Stimulated activated CD4-positive, alpha-beta T cell treated with anti-CD3 and anti-CD28 coated beads, Interleukin-12 subunit alpha, Interleukin-12 subunit beta, amount 100 ng/mL, for 24 hours (primary cell): Measurements from ENCODE around the gene PROCA1.
"Not testable (repeated sequence)": the region's sequence is repeated elsewhere in the genome, so short reads cannot be mapped to it uniquely, and the experiment has no call there.

Experiments
- DNase-seq, 2 experiments: peaks; one replicate each; pipeline ENCODE4 v3.0.0-alpha.2; 2020; ENCODE audit warnings: low read depth in 2 of 2

PROCA1 gene

DNA sequence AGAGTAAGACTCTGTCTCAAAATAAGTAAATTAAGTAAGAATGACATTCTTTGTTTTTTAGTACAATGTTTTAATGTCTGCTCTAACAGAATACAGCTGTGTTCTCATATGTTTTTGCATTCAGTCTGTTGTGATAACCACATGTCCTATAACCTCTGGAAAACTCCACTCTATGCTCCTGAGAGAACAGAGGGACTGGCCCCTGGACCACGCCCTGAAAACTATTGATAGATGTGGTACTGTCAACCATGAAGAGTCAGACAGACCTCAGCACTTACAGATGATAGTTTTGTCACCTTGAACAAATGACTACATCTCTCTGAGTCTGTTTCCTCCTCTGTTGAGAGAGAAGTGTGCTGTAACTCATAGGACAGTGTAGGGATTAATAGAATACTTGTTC, 41.8 kb downstream of the PROCA1 start:
- DNase-seq = no peak

DNA sequence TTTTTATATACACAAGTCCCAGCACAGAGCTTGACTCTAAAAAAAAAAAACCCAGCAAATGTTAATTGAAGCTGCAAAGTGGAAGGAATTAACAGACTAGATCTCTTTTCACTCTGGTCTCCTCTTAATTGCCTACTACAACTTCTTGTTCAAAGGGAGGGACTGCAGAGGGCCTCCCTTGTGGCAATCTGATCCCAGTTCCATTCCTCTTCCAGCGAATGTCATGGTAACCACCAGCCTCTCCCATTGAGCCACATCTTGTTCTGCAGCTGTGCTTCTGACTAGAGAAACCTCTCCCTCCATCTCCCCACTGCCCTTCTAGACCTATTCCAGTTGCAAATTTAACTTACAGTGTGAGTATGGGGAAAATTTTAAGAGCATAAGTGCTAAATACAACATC, 43.8 kb downstream of the PROCA1 start:
- DNase-seq = no peak

DNA sequence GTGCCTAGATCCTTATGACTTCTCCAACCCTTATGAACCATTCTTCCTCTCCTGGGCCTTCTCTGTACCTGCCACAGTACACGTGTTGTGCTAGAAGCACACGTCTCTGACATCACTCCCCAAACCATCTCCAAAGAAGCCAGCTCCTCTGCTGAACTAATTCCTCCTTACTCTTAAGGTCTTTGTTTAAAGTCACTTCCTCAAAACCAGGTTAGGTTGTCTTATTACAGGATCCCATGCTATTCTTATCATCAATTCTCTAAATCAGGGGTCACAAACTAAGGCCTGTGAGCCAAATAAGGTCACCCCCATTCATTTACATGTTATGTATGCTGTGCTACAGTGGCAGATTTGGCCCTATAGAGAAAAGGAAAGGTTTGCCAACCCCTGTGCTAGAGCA, 45.7 kb downstream of the PROCA1 start:
- DNase-seq = no peak

DNA sequence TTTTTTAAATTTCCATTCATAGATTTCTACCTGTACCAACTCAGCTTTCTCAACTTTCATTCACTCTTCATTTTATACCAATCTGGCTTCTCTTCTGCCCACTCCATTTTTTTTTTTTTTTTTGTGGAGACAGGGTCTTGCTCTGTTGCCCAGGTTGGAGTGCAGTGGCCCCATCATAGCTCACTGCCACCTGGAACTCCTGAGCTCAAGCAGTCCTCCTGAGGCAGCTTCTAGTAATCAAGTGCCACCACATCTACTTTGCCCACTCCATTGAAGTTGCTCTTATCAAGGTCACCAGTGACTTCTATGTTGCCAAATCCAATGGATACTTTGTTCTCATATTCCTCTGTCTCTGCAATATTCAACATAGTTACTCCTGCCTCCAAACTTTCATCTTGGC, 48.0 kb downstream of the PROCA1 start:
- no peak for DNase-seq

DNA sequence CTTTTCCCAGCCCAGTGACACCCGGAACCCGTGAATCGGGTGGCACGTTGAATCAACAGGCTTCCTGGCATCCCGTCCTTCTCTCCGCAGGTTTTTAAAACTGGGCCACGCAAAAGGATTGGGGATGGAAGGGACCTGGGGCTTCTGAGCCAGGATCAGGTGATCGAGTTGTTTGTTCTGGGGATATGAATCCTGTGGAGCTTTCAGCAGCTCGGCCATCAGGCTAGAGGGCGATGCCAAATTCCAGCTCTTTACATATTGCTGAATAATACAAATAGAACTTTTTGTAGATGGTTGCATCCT, 49.2 kb downstream of the PROCA1 start:
- no peak for DNase-seq

DNA sequence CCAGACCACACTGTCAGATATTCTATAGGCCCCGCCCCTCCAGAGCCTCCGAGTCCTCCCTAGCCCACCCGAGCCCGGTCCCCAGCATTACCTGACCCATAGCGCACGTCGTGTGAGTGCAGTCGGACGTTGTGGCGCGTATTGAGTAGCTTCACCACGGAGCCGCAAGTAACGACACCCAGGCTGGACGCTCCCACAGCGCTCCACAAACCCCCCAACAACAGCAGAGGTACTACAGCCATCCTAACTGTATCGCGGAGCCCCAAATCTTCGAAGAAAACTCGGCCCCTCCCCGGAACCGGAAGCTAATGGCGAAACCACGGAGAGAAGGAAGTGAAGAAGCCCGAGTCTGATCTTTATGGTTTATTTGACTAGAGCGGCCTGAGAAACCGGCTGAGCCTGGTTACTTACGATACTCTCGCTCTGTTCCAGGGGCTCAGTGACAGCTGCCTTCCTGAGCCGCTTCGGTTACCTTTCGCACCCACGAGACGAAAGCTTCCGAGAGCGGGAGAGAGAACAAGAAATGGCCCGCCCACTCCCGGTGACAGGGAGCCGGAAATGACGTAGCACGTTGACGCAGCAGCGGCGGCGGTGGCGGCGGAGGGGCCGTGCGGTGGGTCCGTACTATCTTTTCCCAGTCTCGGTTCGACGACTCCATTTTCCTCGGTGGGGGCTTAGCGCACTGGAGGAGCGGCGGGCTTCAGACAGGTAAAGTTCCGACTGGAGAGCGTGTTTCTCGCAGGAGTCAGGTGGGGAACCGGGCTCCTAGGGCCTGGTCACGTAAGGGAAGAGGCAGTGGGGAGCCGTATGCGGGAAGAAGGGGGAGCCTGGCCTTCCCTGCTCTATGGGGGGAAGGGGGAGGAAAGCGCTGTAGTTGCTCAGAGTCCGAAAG, 49.8 kb downstream of the PROCA1 start, which contains the start of the genes SDF2 and SUPT6H:
Gene SDF2 (minus strand): TSS at position 272 of the 892 bp plus-strand sequence. CDS start 30 bp downstream, at position 242.
Gene SUPT6H (plus strand): TSS at position 571 of the 892 bp plus-strand sequence. CDS start 11,197 bp downstream, outside the sequence.
- DNase-seq = peak; percentile 93 to 95

DNA sequence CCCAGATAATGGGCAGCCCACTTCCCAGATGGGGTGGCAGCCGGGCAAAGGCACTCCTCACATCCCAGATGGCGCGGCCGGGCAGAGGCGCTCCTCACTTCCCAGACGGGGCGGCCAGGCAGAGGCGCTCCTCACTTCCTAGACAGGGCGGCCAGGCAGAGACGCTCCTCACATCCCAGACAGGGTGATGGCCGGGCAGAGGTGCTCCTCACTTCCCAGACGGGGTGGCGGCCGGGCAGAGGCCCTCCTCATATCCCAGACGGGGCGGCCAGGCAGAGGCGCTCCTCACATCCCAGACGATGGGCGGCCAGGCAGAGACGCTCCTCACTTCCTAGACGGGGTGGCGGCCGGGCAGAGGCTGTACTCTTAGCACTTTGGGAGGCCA, 52.2 kb downstream of the PROCA1 start:
- DNase-seq = not testable (repeated sequence)

DNA sequence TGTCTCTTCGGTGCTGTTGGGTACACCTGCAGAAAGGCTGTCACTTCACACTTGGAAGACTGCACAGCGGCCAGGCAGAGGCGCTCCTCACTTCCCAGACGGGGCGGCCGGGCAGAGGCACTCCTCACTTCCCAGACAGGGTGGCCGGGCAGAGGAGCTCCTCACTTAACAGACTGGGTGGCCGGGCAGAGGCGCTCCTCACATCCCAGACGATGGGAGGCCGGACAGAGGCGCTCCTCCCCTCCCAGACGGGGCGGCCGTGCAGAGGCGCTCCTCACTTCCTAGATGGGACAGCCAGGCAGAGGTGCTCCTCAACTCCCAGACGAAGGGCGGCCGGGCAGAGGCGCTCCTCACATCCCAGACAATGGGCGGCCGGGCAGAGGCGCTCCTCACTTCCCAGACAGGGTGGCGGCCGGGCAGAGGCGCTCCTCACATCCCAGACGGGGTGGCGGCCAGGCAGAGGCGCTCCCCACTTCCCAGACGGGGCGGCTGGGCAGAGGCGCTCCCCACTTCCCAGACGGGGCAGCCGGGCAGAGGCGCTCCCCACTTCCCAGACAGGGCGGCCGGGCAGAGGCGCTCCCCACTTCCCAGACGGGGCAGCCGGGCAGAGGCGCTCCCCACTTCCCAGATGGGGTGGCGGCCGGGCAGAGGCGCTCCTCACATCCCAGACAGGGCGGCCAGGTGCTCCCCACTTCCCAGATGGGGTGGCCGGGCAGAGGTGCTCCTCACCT, 52.8 kb downstream of the PROCA1 start:
- DNase-seq = not testable (repeated sequence)

DNA sequence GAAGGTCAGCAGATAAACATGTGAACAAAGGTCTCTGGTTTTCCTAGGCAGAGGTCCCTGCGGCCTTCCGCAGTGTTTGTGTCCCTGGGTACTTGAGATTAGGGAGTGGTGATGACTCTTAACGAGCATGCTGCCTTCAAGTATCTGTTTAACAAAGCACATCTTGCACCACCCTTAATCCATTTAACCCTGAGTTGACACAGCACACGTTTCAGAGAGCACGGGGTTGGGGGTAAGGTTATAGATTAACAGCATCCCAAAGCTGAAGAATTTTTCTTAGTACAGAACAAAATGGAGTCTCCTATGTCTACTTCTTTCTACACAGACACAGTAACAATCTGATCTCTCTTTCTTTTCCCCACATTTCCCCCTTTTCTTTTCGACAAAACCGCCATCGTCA, 53.3 kb downstream of the PROCA1 start:
- not testable (repeated sequence) for DNase-seq

DNA sequence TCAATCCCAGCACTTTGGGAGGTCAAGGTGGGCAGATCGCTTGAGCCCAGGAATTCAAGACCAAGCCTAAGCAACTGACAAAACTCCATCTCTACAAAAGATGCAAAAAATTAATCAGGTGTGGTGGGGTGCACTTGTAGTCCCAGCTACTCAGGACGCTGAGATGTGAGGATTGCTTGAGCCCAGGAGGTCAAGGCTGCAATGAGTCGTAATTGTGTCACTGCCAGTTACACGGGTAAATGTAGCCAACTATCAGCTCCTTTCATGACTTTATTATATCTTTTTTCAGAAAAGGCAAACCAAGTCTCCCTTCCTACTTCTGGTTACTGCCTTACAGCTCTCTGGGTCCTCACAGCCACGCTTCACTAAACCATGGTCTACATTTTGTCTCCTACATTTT, 53.9 kb downstream of the PROCA1 start:
- no peak for DNase-seq

DNA sequence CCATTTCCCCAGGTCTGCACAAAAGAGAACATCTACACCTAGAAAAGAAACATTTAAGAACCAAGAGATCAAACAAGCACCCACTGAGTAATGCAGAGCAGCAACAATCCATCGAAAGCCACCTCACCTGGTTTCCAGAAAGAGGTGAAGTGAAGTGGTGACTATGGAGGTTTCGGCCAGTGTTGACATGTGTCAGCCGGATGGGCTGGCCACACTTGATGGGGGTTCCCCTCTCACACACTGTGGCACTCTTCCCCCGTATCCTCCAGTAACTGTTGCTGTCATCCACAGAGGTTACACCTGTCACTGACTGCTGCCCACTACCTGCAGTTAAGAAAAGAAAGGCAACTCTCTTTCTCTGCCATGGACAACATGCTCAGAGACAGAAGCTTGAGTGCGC, 56.5 kb downstream of the PROCA1 start:
- no peak for DNase-seq
